ENCODE measurements around the gene GLIPR2.

GRCh38 chr9:36146651-36147050 is 10.1 kb downstream of the GLIPR2 start:
- TF ChIP-seq POLR2A (IDR thresholded peaks at IDR 0.05; ENCODE audit: low read length), result no peak
- no peak for TF ChIP-seq GATA1 (IDR thresholded peaks at IDR 0.05; ENCODE audit: low read depth, low read length)

Measured in erythroblast (primary cell).